ENCODE results near the gene LYPLAL1. TPM values are rescaled to one million over a fixed set of nuclear protein-coding genes. Genes with fewer than 3 reads are reported as not detected.

LYPLAL1 gene
- total and polyA plus RNA-seq, 8 donors: 14.8 to 37.9 (median 22.2) TPM

DNA sequence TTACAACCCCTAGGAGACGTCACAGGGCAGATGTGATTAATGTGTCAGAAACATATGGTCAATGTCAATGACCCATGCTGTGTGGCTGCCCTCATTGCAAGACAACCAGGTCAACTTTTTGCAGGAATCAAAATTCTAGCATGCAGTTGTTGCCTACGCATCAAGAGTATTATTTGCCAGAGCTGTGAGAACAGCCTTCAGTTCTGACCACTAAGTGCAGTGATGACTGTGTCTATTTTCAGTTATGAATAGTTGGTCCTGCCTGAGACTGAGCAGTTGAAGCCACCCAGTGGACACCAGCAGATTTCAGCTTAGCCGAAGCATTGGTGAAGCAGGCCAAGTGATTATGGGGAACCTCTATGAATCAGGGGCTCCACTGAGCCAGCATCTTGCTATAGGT, 47.3 kb downstream of the LYPLAL1 start:
- no peaks in the 10 kb centered on the region for H3K9me3 ChIP-seq
- H3K27me3 ChIP-seq: no peaks in the 10 kb centered on the region
- H3K36me3 ChIP-seq: no peaks in the 10 kb centered on the region
- intact Hi-C loops (cut with DNase I): no loop called here
- 84 to 93% methylated on average over 3 of the region's 3 CpGs for WGBS, 2 donors
- H3K4me3 ChIP-seq: no peak overlapping the region
- no peak for FAIRE-seq
- DNase-seq: no peak
- ATAC-seq: peak in 1 of 4 donors; percentile 29
- H3K4me1 ChIP-seq: no peaks in the 10 kb centered on the region
- H3K27ac ChIP-seq: no peak overlapping the region
- TF ChIP-seq, protein P1, sequence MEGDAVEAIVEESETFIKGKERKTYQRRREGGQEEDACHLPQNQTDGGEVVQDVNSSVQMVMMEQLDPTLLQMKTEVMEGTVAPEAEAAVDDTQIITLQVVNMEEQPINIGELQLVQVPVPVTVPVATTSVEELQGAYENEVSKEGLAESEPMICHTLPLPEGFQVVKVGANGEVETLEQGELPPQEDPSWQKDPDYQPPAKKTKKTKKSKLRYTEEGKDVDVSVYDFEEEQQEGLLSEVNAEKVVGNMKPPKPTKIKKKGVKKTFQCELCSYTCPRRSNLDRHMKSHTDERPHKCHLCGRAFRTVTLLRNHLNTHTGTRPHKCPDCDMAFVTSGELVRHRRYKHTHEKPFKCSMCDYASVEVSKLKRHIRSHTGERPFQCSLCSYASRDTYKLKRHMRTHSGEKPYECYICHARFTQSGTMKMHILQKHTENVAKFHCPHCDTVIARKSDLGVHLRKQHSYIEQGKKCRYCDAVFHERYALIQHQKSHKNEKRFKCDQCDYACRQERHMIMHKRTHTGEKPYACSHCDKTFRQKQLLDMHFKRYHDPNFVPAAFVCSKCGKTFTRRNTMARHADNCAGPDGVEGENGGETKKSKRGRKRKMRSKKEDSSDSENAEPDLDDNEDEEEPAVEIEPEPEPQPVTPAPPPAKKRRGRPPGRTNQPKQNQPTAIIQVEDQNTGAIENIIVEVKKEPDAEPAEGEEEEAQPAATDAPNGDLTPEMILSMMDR (IDR thresholded peaks at IDR 0.05): no peak

DNA sequence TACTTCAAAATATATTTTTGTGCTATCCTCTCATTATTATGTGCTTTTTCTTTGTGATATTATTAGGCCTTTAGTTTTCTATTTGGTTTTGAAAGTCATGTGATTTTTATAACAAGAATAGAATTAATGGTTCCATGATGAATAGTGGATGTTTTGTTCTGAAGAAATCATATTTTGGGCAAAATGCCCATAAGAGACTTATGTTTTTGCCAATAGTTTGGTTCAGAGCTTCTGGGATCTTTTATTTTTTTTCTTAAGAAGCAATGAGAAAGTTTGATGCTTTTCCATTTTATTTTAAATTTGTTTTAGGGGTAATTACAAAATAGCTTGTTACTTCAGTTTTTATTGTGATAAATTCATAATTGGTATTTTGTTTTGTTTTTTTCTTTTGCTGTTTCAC, 49.8 kb downstream of the LYPLAL1 start:
- Histone ChIP-seq H3K36me3 (no peaks in the 10 kb centered on the region), H3K27ac (no peak overlapping the region), H3K9me3 (no peaks in the 10 kb centered on the region), H3K4me1 (no peaks in the 10 kb centered on the region), H3K4me3 (no peak overlapping the region), H3K27me3 (no peaks in the 10 kb centered on the region)
- DNase-seq (no peak), FAIRE-seq (no peak), ATAC-seq (no peak)
- intact Hi-C loops (cut with DNase I): no loop called here
- TF ChIP-seq, protein P1 (IDR thresholded peaks at IDR 0.05): no peak

DNA sequence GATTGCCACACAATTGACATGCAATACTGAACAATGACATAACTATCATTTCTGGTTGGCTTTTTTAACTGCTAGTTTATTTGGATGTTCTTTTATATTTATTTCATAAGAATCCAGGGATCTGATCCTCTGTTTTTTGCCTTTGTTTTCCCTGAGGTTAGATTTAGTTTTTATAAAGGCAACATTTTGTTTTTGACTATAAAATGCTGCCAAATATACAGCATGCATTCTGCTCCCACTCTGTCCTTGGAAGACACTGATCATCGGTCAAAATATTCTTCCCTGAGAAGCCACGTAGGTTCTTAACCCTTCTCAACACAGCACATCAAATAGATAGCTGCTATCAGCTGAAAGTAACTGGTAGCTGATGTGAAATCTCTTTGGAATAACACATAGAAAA, 52.5 kb downstream of the LYPLAL1 start:
- ATAC-seq (no peak), DNase-seq (no peak), FAIRE-seq (no peak)
- Histone ChIP-seq H3K9me3 (no peaks in the 10 kb centered on the region), H3K27ac (no peak overlapping the region), H3K4me1 (no peaks in the 10 kb centered on the region), H3K27me3 (no peaks in the 10 kb centered on the region), H3K4me3 (no peak overlapping the region), H3K36me3 (no peaks in the 10 kb centered on the region)
- intact Hi-C loops (cut with DNase I): no loop called here
- WGBS, 2 donors: 82 to 86% methylated on average over 2 of the region's 2 CpGs
- TF ChIP-seq, protein P1 (IDR thresholded peaks at IDR 0.05): no peak

DNA sequence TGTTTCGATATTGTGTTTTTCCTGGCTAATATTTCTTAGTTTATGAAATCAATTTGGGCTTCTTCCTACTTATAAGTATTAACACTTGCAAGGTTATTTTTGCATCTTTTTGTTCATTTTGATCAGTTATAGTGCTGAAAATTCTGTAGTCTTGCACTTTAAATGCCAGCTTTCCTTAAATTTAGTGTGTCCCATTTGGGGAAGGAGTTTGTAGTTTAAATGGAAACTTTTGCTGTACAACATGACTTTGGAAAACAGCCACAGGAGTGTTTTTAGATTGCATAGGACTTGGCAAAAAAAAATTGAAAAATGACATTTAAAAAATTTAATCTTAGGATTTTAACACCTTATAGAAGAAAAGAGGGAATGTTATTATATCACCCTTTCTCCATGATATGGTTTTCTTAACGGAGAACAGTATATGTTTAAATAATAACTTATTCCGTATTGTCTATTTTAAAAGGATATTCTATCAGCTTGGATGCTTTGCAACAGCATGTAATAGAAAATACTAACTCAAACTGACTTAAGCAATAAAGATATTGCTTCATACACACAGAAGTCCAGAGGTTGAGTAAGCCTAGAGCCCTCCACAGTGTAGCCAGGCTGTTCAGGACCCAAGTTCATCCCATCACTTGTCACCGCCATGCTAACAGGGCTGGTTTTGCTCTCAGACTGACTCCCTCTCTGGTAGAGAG, 53.8 kb downstream of the LYPLAL1 start:
- Histone ChIP-seq H3K36me3 (no peaks in the 10 kb centered on the region), H3K27me3 (no peaks in the 10 kb centered on the region), H3K4me1 (no peaks in the 10 kb centered on the region), H3K27ac (no peak overlapping the region), H3K4me3 (no peak overlapping the region), H3K9me3 (no peaks in the 10 kb centered on the region)
- no peak for FAIRE-seq
- no peak for ATAC-seq
- 70 to 91% methylated on average over 4 of the region's 4 CpGs for WGBS, 2 donors
- TF ChIP-seq, protein P1 (IDR thresholded peaks at IDR 0.05): no peak
- intact Hi-C loops (cut with DNase I): no loop called here
- DNase-seq: no peak

DNA sequence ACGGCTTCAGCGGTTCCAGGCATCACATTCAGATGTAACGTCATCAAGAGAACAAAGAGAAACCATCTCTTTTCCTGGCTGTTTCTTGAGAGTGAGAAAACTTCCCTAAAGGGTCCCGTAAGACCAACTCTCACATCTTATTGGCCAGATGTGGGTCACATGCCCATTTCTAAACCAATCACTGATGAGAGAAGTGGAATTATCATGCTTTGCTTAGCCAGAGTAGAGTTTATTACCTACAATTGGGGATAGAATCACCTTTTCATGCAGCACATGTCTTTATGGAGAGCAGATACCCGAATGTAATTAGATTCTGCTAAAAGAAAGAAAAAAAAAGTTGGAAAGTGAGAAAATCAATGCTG, 54.4 kb downstream of the LYPLAL1 start:
- DNase-seq (no peak), FAIRE-seq (no peak), ATAC-seq (no peak)
- intact Hi-C loops (cut with DNase I): no loop called here
- Histone ChIP-seq H3K27ac (no peak overlapping the region), H3K4me3 (no peak overlapping the region), H3K36me3 (no peaks in the 10 kb centered on the region), H3K4me1 (no peaks in the 10 kb centered on the region), H3K9me3 (no peaks in the 10 kb centered on the region), H3K27me3 (no peaks in the 10 kb centered on the region)
- TF ChIP-seq, protein P1 (IDR thresholded peaks at IDR 0.05): no peak
- WGBS, 2 donors: 95 to 97% methylated on average over 5 of the region's 5 CpGs

Data from pancreas (tissue), 10 donors.